Large intestine (tissue), 12 donors: ENCODE measurements around the gene UCKL1. TPM values are rescaled to one million over a fixed set of nuclear protein-coding genes. Genes with fewer than 3 reads are reported as not detected.
A peak's percentile ranks its signal among the peaks of the same experiment; 100 is the strongest.

Experiments
- DNase-seq, 2 donors: peaks; one replicate each; pipeline versions ENCODE4 v3.0.0 to v3.0.0-alpha.2; 2013
- H3K27ac ChIP-seq: one replicate; pipeline ENCODE4 v1.5.1; 2013; ENCODE audit warnings: low read length
- H3K27me3 ChIP-seq: 2 replicates; pipeline ENCODE4 v1.6.1; 2013; ENCODE audit warnings: low read length; ENCODE audit not compliant: control insufficient read depth, insufficient read depth
- H3K36me3 ChIP-seq: 2 replicates; pipeline ENCODE4 v1.6.1; 2013; ENCODE audit warnings: low read length; ENCODE audit not compliant: control insufficient read depth, insufficient read depth
- H3K4me1 ChIP-seq: one replicate; pipeline ENCODE4 v1.6.1; 2013; ENCODE audit warnings: low read length; ENCODE audit not compliant: control insufficient read depth, insufficient read depth
- H3K4me3 ChIP-seq: one replicate; pipeline ENCODE4 v1.5.1; 2013; ENCODE audit warnings: low read length
- H3K9me3 ChIP-seq: one replicate; pipeline ENCODE4 v1.6.1; 2013; ENCODE audit warnings: mild to moderate bottlenecking, low read depth, low read length, moderate library complexity; ENCODE audit not compliant: control insufficient read depth
- whole genome bisulfite sequencing: methylation state at CpG from one replicate; pipeline ENCODE4 v1.1.5; 2013; ENCODE audit warnings: low lambda C conversion rate; ENCODE audit not compliant: insufficient coverage; 5-methylcytosine and 5-hydroxymethylcytosine counted together
- long read RNA-seq, 11 donors: transcript quantifications; one replicate each; lab custom pipeline, GENCODE V29; 2026
- polyA plus RNA-seq: library from polyadenylated mRNA; unstranded; fragments of 120-200 nt; gene quantifications from one replicate; pipeline ENCODE4 v1.2.1, GENCODE V29; 2013

Gene UCKL1
- polyA plus RNA-seq, result 54.2 TPM
- long read RNA-seq, donor 1, result 0 reads
- long read RNA-seq, donor 2, partial matches to known transcripts, result 5 of 5 reads
- long read RNA-seq, donor 2, other reads (novel, unspliced or antisense), result 0 of 5 reads
- long read RNA-seq, donor 3, partial matches to known transcripts, result 7 of 7 reads
- long read RNA-seq, donor 3, other reads (novel, unspliced or antisense), result 0 of 7 reads
- long read RNA-seq, donor 4, result 0 reads
- long read RNA-seq, donor 5, result 0 reads
- long read RNA-seq, donor 6, partial matches to known transcripts, result 112 of 133 reads
- long read RNA-seq, donor 6, other reads (novel, unspliced or antisense), result 21 of 133 reads
- long read RNA-seq, donor 7, result 0 reads
- long read RNA-seq, donor 8, partial matches to known transcripts, result 0 of 1 reads
- long read RNA-seq, donor 8, other reads (novel, unspliced or antisense), result 0 of 1 reads
- long read RNA-seq, donor 9, partial matches to known transcripts, result 11 of 11 reads
- long read RNA-seq, donor 9, other reads (novel, unspliced or antisense), result 0 of 11 reads
- long read RNA-seq, donor 10, result 0 reads
- long read RNA-seq, donor 11, result 0 reads

DNA sequence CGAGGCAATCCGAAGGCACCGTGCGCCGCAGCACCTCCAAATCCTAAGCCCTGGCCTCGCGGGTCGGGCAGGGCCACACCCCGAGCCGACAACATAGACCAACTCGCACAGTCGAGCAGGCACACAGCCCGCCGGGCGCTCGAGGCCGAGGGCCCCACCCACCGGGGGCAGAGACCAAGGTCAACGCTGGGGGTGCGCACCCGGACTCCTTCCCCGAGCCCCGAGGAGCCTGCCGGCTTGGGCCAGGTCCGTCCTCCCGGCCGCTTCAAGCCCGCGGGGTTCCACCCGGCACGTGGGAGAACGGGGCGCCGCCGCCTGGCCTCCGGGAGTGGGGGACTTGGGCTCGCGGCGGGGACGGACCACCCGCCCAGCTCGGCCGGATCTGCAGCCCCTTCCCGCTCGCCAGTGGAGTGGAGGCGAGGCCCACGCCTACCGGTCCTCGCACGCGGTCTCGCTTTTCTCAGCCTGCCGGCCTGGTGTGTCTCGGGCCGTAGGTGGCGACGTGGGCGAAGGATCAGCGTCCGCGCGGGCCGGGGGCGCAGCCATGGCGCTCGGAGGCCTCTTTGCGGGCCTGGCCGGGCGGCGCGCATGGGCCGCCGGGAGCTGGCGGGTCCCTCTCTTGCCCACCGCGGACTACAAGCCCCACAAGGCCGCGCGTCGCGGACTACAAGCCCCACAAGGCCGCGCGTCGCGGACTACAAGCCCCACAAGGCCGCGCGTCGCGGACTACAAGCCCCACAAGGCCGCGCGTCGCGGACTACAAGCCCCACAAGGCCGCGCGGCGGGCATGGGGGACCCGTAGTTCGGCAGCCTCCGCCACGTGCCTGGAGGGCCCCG, at the start of gene UCKL1:
UCKL1 (minus strand) TSS at position 590 of the 837 bp plus-strand sequence; CDS start at position 546, 44 bp downstream.
- peak; percentile 93 to 96 for DNase-seq
- H3K4me3 ChIP-seq, result peak within 1 kb of the TSS; percentile 85
- peak within 1 kb of the TSS; percentile 83 for H3K27ac ChIP-seq
- no peaks in the 10 kb centered on the region for H3K27me3 ChIP-seq
- H3K9me3 ChIP-seq, result no peaks in the 10 kb centered on the region
- peaks cover 26% of the 10 kb centered on the region for H3K4me1 ChIP-seq
- WGBS, result no CpG with 5 or more reads among the region's 105 CpGs
- peaks cover 13% of the 10 kb centered on the region for H3K36me3 ChIP-seq

DNA sequence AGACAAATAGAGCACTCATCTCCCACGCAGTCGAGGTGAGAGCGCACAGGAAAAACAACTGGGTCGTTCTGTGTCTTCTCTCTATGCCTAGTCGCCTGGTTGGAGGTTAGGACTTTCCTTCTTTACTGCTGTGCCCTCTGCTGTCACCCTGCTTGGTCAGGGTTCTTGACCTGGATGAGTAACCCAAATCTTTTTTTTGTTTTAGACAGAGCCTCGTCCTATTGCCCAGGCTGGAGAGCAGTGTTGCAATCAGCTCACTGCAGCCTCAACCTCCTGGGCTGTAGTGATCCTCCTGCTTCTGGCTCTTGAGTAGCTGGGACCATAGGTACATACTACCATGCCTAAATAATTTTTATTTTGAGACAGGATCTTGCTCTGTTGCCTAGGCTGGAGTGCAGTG, 49.2 kb upstream of the UCKL1 start:
- no peaks in the 10 kb centered on the region for H3K4me1 ChIP-seq
- no peak overlapping the region for H3K4me3 ChIP-seq
- peaks cover 9% of the 10 kb centered on the region for H3K9me3 ChIP-seq
- no CpG with 5 or more reads among the region's 6 CpGs for WGBS
- no peak for DNase-seq
- no peaks in the 10 kb centered on the region for H3K27me3 ChIP-seq
- peaks cover 72% of the 10 kb centered on the region for H3K36me3 ChIP-seq
- no peak overlapping the region for H3K27ac ChIP-seq

DNA sequence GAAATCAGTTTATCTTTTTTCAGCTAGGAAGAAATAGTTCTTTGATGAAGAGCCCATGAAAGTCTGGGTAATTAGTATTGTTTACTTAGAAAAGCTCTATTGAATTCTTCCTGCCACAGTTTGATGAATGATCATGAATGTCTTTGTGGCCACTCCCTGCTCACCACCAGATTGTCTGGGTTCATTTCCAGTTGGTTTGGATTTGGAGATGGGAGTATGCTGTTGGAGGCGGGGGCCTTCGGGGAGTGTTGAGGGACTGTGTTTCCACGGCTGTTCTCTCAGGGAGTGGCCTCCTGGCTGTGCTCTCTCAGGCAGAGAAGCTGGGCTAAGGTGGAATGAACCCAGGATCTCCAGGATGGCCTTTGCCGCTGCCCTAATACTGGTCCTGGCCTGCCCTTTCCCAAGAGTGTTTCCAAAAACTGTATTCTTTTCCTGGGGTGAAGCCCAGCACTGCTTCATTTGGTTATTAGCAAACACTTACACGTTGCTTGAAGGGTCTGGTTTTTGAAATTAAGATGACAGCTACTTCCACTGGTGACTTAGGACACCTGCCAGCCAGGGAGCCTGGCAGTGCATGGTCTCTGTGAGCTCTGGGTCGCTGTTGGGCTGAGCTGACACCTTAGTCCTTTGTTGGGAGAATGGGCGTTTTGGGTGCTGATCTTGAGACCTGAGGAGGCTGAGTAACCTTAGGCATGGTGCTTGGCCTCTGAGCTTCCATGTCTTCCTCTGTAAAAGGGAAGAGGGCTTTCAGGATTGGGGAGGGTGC, 47.9 kb upstream of the UCKL1 start:
- no peaks in the 10 kb centered on the region for H3K4me1 ChIP-seq
- H3K27me3 ChIP-seq, result no peaks in the 10 kb centered on the region
- no peak overlapping the region for H3K27ac ChIP-seq
- H3K36me3 ChIP-seq, result peaks cover 73% of the 10 kb centered on the region
- no peak overlapping the region for H3K4me3 ChIP-seq
- DNase-seq, result no peak
- no CpG with 5 or more reads among the region's 7 CpGs for WGBS
- H3K9me3 ChIP-seq, result peaks cover 6% of the 10 kb centered on the region

DNA sequence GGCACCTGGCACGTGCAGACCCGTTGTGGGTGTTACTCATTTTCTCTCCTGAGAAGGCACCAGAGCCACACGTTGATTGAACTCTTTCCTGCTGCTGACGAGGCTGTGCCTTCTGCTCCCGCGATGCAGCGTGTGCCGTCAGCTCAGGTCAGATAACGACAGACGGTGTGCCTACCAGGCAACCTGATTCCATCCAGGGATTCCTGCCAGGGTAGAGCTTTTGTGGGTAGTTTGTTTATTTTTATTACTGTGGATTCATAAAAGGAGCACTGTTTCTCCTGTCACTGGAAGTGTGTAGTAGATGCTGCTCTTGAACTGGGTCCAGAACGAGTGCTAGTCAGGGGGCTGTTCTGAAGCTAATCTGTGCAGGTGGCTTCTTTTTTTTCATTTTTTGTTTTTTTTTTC, 45.4 kb upstream of the UCKL1 start:
- no peaks in the 10 kb centered on the region for H3K4me1 ChIP-seq
- WGBS, result no CpG with 5 or more reads among the region's 11 CpGs
- no peak overlapping the region for H3K4me3 ChIP-seq
- H3K36me3 ChIP-seq, result peaks cover 76% of the 10 kb centered on the region
- H3K27me3 ChIP-seq, result no peaks in the 10 kb centered on the region
- no peaks in the 10 kb centered on the region for H3K9me3 ChIP-seq
- no peak for DNase-seq
- H3K27ac ChIP-seq, result no peak overlapping the region

DNA sequence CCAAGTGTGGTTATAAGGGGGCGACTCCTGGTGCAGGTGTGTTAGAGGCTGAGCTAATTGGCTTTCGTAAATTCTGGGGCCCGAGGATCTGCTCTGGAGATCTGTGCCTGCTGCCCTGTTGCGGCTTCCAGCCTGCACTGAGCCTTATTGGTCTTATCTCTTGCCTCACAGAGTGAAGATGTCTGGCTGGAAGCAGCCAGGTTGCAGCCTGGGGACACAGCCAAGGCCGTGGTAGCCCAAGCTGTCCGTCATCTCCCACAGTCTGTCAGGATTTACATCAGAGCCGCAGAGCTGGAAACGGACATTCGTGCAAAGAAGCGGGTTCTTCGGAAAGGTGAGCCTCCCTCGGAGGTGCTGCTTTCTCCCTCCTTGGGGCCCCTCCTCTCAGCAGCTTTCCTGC, 44.7 kb upstream of the UCKL1 start:
- no peaks in the 10 kb centered on the region for H3K9me3 ChIP-seq
- H3K27ac ChIP-seq, result no peak overlapping the region
- H3K4me3 ChIP-seq, result no peak overlapping the region
- H3K4me1 ChIP-seq, result no peaks in the 10 kb centered on the region
- WGBS, result no CpG with 5 or more reads among the region's 12 CpGs
- H3K27me3 ChIP-seq, result no peaks in the 10 kb centered on the region
- H3K36me3 ChIP-seq, result peaks cover 78% of the 10 kb centered on the region
- no peak for DNase-seq

DNA sequence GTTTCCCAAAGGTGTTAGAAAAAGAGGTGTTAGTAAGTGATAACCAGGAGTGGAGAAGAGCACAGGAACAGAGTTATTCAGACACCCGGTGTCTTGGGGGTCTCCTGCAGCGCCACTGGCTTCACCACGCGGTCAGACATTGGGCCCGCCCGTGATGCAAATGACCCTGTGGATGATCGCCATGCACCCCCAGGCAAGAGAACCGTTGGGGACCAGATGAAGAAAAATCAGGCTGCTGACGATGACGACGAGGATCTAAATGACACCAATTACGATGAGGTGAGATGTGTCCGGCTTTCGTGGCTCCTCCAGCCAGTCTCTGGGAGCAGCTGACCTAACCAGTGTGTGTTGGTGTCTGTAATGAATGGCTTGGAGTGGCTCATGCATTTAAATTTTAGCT, 26.7 kb upstream of the UCKL1 start:
- Histone ChIP-seq H3K27me3 (peaks cover 3% of the 10 kb centered on the region), H3K9me3 (peaks cover 3% of the 10 kb centered on the region), H3K36me3 (peaks cover 37% of the 10 kb centered on the region), H3K4me1 (peaks cover 24% of the 10 kb centered on the region), H3K27ac (no peak overlapping the region), H3K4me3 (no peak overlapping the region)
- no CpG with 5 or more reads among the region's 14 CpGs for WGBS
- no peak for DNase-seq

DNA sequence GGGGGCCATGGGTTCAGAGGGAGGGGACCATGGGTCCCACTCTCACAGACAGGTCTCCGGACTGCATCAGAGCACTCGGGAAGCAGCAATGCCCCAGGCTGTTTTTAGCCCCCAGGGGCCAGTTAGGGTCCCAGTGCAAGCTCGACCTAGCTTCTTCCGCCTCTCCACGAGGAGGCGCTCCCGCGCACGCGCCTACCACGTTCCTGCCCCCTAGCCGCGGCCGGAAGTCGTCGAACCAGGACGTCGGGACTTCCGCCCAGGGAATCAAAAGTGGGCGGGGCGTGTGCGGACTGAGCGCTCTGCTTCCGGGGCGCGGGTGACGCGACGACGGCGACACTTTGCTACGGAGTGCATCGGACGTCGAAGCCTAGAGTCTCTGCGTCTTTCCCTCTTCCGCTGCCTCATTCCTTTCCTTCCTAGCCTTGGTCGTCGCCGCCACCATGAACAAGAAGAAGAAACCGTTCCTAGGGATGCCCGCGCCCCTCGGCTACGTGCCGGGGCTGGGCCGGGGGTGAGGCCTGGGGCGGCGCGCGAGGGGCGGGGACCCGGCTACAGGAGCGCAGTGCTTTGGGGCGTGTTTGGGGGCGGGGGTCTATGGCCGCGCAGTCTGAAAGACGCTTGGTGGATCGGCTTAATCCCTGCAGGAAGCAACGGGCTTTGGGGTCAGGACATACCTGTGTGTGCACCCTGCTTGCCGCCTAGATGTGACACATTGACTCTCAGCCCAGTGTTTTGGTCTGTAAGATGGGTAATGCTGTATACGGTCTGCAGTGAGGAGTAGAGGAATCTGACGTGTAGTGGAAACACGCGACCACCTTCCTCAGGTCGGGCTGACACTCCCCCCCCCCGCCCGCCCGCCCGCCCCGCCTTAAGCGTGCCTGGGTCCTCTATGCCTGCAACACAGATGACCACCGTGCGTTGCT, 24.9 kb upstream of the UCKL1 start, which contains the start of gene PRPF6:
PRPF6 (plus strand) TSS at position 327 of the 923 bp plus-strand sequence; CDS start at position 441, 114 bp downstream.
- peaks cover 24% of the 10 kb centered on the region for H3K4me1 ChIP-seq
- peaks cover 4% of the 10 kb centered on the region for H3K27me3 ChIP-seq
- peaks cover 3% of the 10 kb centered on the region for H3K9me3 ChIP-seq
- peak within 1 kb of the TSS; percentile 72 for H3K4me3 ChIP-seq
- no CpG with 5 or more reads among the region's 75 CpGs for WGBS
- peaks cover 29% of the 10 kb centered on the region for H3K36me3 ChIP-seq
- peak; percentile 96 for DNase-seq
- peak within 1 kb of the TSS; percentile 66 for H3K27ac ChIP-seq

DNA sequence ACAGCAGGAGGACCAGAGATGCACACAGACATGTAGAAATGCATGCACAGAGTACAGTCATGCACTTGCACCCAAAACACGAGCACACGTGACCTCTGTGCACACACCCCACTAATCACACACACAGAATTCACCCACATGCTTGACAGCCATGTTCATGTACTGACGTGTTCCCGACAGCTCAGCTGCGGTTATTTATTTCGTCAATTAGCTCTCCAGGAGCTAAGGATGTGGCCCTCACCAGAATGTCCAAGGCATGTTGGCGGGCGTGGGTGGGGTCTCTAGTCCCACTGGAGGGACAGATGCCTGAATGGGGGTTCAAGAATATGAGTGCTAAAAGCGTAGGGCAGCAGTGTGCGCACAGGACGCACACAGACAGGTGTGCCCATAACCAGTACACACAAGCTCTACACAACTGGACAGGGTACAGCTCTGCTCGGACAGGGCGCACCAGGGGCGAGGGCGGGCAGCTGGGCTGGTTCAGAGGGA, 24.1 kb upstream of the UCKL1 start:
- Histone ChIP-seq H3K27ac (peak overlapping the region; percentile 66), H3K27me3 (peaks cover 4% of the 10 kb centered on the region), H3K9me3 (peaks cover 3% of the 10 kb centered on the region), H3K36me3 (peaks cover 25% of the 10 kb centered on the region), H3K4me1 (peaks cover 24% of the 10 kb centered on the region), H3K4me3 (peak overlapping the region; percentile 72)
- no CpG with 5 or more reads among the region's 15 CpGs for WGBS
- DNase-seq, result no peak
